CD8-positive, alpha-beta memory T cell (primary cell): ENCODE measurements around the gene BBIP1. TPM values are rescaled to one million over a fixed set of nuclear protein-coding genes. Genes with fewer than 3 reads are reported as not detected.

Experiments
- CTCF ChIA-PET: fragments of 350-600 bp; sonication (Branson Sonifier 250); formaldehyde crosslinking; loops from one replicate; lab custom pipeline; 2021; ENCODE audit warnings: antibody characterized with exemption; lab: Charles Lee
- POLR2A ChIA-PET: fragments of 350-600 bp; sonication (Branson Sonifier 250); formaldehyde crosslinking; loops from one replicate; lab custom pipeline; 2021; ENCODE audit warnings: antibody characterized with exemption; lab: Charles Lee
- DNase-seq, 5 donors: peaks; one replicate each; pipeline versions ENCODE4 v3.0.0 to v3.0.0-alpha.2; 2020 to 2022; ENCODE audit warnings: mixed read lengths in 1 of 5
- H3K27ac ChIP-seq: one replicate; pipeline ENCODE4 v1.7.0; 2013; ENCODE audit warnings: low read depth, mild to moderate bottlenecking, low read length, moderate library complexity
- H3K27me3 ChIP-seq: 2 replicates; pipeline ENCODE4 v1.7.0; 2013; ENCODE audit warnings: low read length, mild to moderate bottlenecking; ENCODE audit not compliant: insufficient read depth, poor library complexity, severe bottlenecking
- H3K36me3 ChIP-seq: 2 replicates; pipeline ENCODE4 v1.7.0; 2013; ENCODE audit warnings: mild to moderate bottlenecking, low read length, moderate library complexity; ENCODE audit not compliant: insufficient read depth
- H3K4me1 ChIP-seq: 2 replicates; pipeline ENCODE4 v1.7.0; 2013; ENCODE audit warnings: mild to moderate bottlenecking, low read length, moderate library complexity; ENCODE audit not compliant: insufficient read depth
- H3K4me3 ChIP-seq: 2 replicates; pipeline ENCODE4 v1.7.0; 2013; ENCODE audit warnings: mild to moderate bottlenecking, low read length
- H3K9me3 ChIP-seq: 2 replicates; pipeline ENCODE4 v1.7.0; 2013; ENCODE audit warnings: mild to moderate bottlenecking, low read length
- H3K27ac Mint-ChIP-seq, 8 donors: one replicate each; pipeline ENCODE4 v1.8.0; 2020 to 2021; ENCODE audit warnings: mixed read lengths in 8 of 8, mild to moderate bottlenecking in 6 of 8, inconsistent platforms in 3 of 8, moderate library complexity in 3 of 8
- H3K27me3 Mint-ChIP-seq, 2 donors: one replicate each; pipeline ENCODE4 v1.8.0; 2020 to 2021; ENCODE audit warnings: mixed read lengths in 2 of 2, mild to moderate bottlenecking in 1 of 2, moderate library complexity in 1 of 2
- H3K36me3 Mint-ChIP-seq, 3 donors: one replicate each; pipeline ENCODE4 v1.8.0; 2020 to 2021; ENCODE audit warnings: mixed read lengths in 3 of 3, inconsistent platforms in 1 of 3, mild to moderate bottlenecking in 1 of 3
- H3K4me1 Mint-ChIP-seq, 3 donors: one replicate each; pipeline ENCODE4 v1.8.0; 2020 to 2021; ENCODE audit warnings: mixed read lengths in 3 of 3, inconsistent platforms in 1 of 3, mild to moderate bottlenecking in 1 of 3
- H3K4me3 Mint-ChIP-seq, 7 donors: one replicate each; pipeline ENCODE4 v1.8.0; 2020 to 2021; ENCODE audit warnings: mixed read lengths in 7 of 7, mild to moderate bottlenecking in 6 of 7, moderate library complexity in 4 of 7, inconsistent platforms in 2 of 7
- H3K9me3 Mint-ChIP-seq, 5 donors: one replicate each; pipeline ENCODE4 v1.8.0; 2020 to 2022; ENCODE audit warnings: mixed read lengths in 5 of 5, mild to moderate bottlenecking in 3 of 5, moderate library complexity in 2 of 5, inconsistent platforms in 1 of 5
- polyA plus RNA-seq: library from polyadenylated mRNA; unstranded; fragments of 300-500 nt; fragmentation: Illumina TruSeq; gene quantifications from one replicate; pipeline ENCODE4 v1.2.3, GENCODE V29; 2021
- total RNA-seq, 2 experiments: library from RNA; stranded (reverse); gene quantifications; one replicate each; pipeline ENCODE4 v1.2.3, GENCODE V29; 2021

The BBIP1 gene
- total and polyA plus RNA-seq, 3 experiments from 2014 or later: 34.9 to 41.1 (median 36.4) TPM

- H3K27me3 ChIP-seq: no peaks in the 10 kb centered on the region
- H3K27ac ChIP-seq: peak overlapping the region; percentile 80
- H3K4me3 Mint-ChIP-seq: peak overlapping the region; percentile 62 to 91 (median 82)
- CTCF ChIA-PET: interaction anchor here (0.9 to 1.5 kb wide), 5 partner anchors 13 to 62 kb away, joined by 3 to 11 read pairs (median 3); no protein-coding TSS in a partner anchor
- POLR2A ChIA-PET: interaction anchor here (0.7 to 2.2 kb wide), 5 partner anchors 8 to 55 kb away, joined by 3 to 7 read pairs (median 4); no protein-coding TSS in a partner anchor
- no peaks in the 10 kb centered on the region for H3K36me3 ChIP-seq
- H3K4me1 ChIP-seq: peaks cover 98% of the 10 kb centered on the region
- peak overlapping the region; percentile 97 to 100 (median 98) for H3K27ac Mint-ChIP-seq
- no peaks in the 10 kb centered on the region for H3K9me3 Mint-ChIP-seq
- no peaks in the 10 kb centered on the region for H3K9me3 ChIP-seq
- no peak for DNase-seq
- peaks cover 98 to 100% (median 100%) of the 10 kb centered on the region in 3 donors for H3K4me1 Mint-ChIP-seq
- peaks cover 0 to 4% (median 2%) of the 10 kb centered on the region in 3 donors for H3K36me3 Mint-ChIP-seq
- peak overlapping the region; percentile 47 for H3K4me3 ChIP-seq
- peaks cover 0 to 1% of the 10 kb centered on the region in 2 donors for H3K27me3 Mint-ChIP-seq
These were observed 53.7 kb downstream of the BBIP1 start for GRCh38 chr10:110865186-110865808.

GRCh38 chr10:110864662-110865140 is 54.3 kb downstream of the BBIP1 start:
- peak; percentile 26 to 88 (median 80) for DNase-seq
- peak overlapping the region; percentile 47 for H3K4me3 ChIP-seq
- CTCF ChIA-PET: interaction anchor here (0.7 to 1.5 kb wide), 6 partner anchors 12 to 61 kb away, joined by 3 to 11 read pairs (median 3); partner anchors contain the start of gene SHOC2

DNA sequence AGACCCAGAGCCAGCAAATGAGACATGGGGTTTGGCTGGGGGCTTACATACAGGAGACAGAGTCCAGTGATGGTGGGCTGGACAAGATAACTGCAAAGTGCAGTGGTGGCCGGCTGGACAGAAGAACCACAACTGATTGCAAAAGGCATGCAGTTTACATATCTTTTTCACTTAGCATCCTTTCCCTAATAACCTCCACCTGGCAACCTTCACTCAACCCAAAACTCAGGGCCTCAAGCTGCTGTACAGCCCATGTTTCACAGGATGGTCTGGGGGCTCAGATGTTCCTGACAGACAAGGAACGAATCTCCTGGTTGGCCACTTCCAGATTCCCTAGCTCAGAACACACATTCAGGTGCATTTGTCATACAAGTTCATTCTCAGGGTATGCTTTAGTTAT is 55.0 kb downstream of the BBIP1 start:
- no peak for DNase-seq
- H3K36me3 Mint-ChIP-seq: peaks cover 0 to 2% (median 0%) of the 10 kb centered on the region in 3 donors
- peaks cover 96 to 100% (median 100%) of the 10 kb centered on the region in 3 donors for H3K4me1 Mint-ChIP-seq
- H3K27ac ChIP-seq: peak overlapping the region; percentile 80
- H3K9me3 Mint-ChIP-seq: no peaks in the 10 kb centered on the region
- no peaks in the 10 kb centered on the region for H3K27me3 Mint-ChIP-seq
- peaks cover 99% of the 10 kb centered on the region for H3K4me1 ChIP-seq
- CTCF ChIA-PET: interaction anchor here (0.9 to 1.5 kb wide), 3 partner anchors 13 to 61 kb away, joined by 3 to 11 read pairs (median 7); no protein-coding TSS in a partner anchor
- peak overlapping the region in 6 of 7 donors; percentile 78 to 84 (median 82) for H3K4me3 Mint-ChIP-seq
- no peaks in the 10 kb centered on the region for H3K36me3 ChIP-seq
- peak overlapping the region; percentile 27 for H3K4me3 ChIP-seq
- no peaks in the 10 kb centered on the region for H3K9me3 ChIP-seq
- peak overlapping the region; percentile 97 to 100 (median 98) for H3K27ac Mint-ChIP-seq
- POLR2A ChIA-PET: interaction anchor here (0.8 to 2.2 kb wide), 5 partner anchors 9 to 653 kb away, joined by 3 to 7 read pairs (median 4); no protein-coding TSS in a partner anchor
- H3K27me3 ChIP-seq: no peaks in the 10 kb centered on the region

More at GRCh38 chr10:110864662-110865140, 54.3 kb downstream of the BBIP1 start:
- Mint-ChIP-seq H3K4me1 (peaks cover 98 to 100% (median 100%) of the 10 kb centered on the region in 3 donors), H3K27ac (peak overlapping the region; percentile 97 to 100 (median 98)), H3K4me3 (peak overlapping the region; percentile 73 to 91 (median 82)), H3K36me3 (peaks cover 0 to 4% (median 4%) of the 10 kb centered on the region in 3 donors), H3K27me3 (peaks cover 0 to 1% of the 10 kb centered on the region in 2 donors), H3K9me3 (no peaks in the 10 kb centered on the region)
- POLR2A ChIA-PET: interaction anchor here (0.7 to 2.2 kb wide), 8 partner anchors 8 to 654 kb away, joined by 3 to 7 read pairs (median 4); no protein-coding TSS in a partner anchor
- Histone ChIP-seq H3K9me3 (no peaks in the 10 kb centered on the region), H3K27me3 (no peaks in the 10 kb centered on the region), H3K27ac (peak overlapping the region; percentile 80), H3K4me1 (peaks cover 98% of the 10 kb centered on the region), H3K36me3 (no peaks in the 10 kb centered on the region)

GRCh38 chr10:110863361-110863760 is 55.6 kb downstream of the BBIP1 start:
- CTCF ChIA-PET: no interaction called here
- peak overlapping the region in 3 of 7 donors; percentile 20 to 83 (median 78) for H3K4me3 Mint-ChIP-seq
- POLR2A ChIA-PET: interaction anchor here (1.0 kb wide), 1 partner anchor 653 kb away, joined by 5 read pairs; no protein-coding TSS in a partner anchor

GRCh38 chr10:110862961-110863360 is 56.0 kb downstream of the BBIP1 start:
- Mint-ChIP-seq H3K36me3 (peaks cover 0 to 2% (median 0%) of the 10 kb centered on the region in 3 donors), H3K4me1 (peaks cover 95 to 100% (median 99%) of the 10 kb centered on the region in 3 donors), H3K9me3 (no peaks in the 10 kb centered on the region), H3K4me3 (peak overlapping the region in 3 of 7 donors; percentile 16 to 83 (median 23)), H3K27ac (peak overlapping the region; percentile 97 to 100 (median 98)), H3K27me3 (no peaks in the 10 kb centered on the region)
- CTCF ChIA-PET: interaction anchor here (1.0 kb wide), 1 partner anchor 10 kb away, joined by 3 read pairs; no protein-coding TSS in a partner anchor
- Histone ChIP-seq H3K4me1 (peaks cover 99% of the 10 kb centered on the region), H3K9me3 (no peaks in the 10 kb centered on the region), H3K36me3 (no peaks in the 10 kb centered on the region), H3K4me3 (no peak overlapping the region), H3K27ac (no peak overlapping the region), H3K27me3 (no peaks in the 10 kb centered on the region)
- POLR2A ChIA-PET: interaction anchor here (0.7 to 1.0 kb wide), 3 partner anchors 9 to 19 kb away, joined by 3 read pairs; partner anchors contain the start of gene PDCD4
- DNase-seq: no peak

More at GRCh38 chr10:110863361-110863760, 55.6 kb downstream of the BBIP1 start:
- no peaks in the 10 kb centered on the region for H3K9me3 ChIP-seq
- peaks cover 99% of the 10 kb centered on the region for H3K4me1 ChIP-seq
- peak overlapping the region; percentile 27 for H3K4me3 ChIP-seq
- DNase-seq: no peak
- Mint-ChIP-seq H3K36me3 (peaks cover 0 to 2% (median 0%) of the 10 kb centered on the region in 3 donors), H3K4me1 (peaks cover 95 to 100% (median 99%) of the 10 kb centered on the region in 3 donors), H3K9me3 (no peaks in the 10 kb centered on the region), H3K27ac (peak overlapping the region; percentile 97 to 100 (median 98)), H3K27me3 (no peaks in the 10 kb centered on the region)
- no peaks in the 10 kb centered on the region for H3K36me3 ChIP-seq
- H3K27me3 ChIP-seq: no peaks in the 10 kb centered on the region
- H3K27ac ChIP-seq: no peak overlapping the region

- H3K4me3 Mint-ChIP-seq: peak overlapping the region in 3 of 7 donors; percentile 10 to 45 (median 13)
- H3K4me1 Mint-ChIP-seq: peaks cover 96 to 100% (median 99%) of the 10 kb centered on the region in 3 donors
- POLR2A ChIA-PET: interaction anchor here (0.7 to 5.3 kb wide), 4 partner anchors 9 to 19 kb away, joined by 3 to 54 read pairs (median 3); partner anchors contain the start of gene PDCD4
- CTCF ChIA-PET: interaction anchor here (1.0 to 3.8 kb wide), 3 partner anchors 9 to 59 kb away, joined by 3 to 22 read pairs (median 10); partner anchors contain the start of gene PDCD4
- Histone ChIP-seq H3K27me3 (no peaks in the 10 kb centered on the region), H3K4me1 (peaks cover 99% of the 10 kb centered on the region), H3K36me3 (no peaks in the 10 kb centered on the region), H3K4me3 (peak overlapping the region; percentile 2), H3K9me3 (no peaks in the 10 kb centered on the region), H3K27ac (no peak overlapping the region)
- peaks cover 0 to 2% (median 0%) of the 10 kb centered on the region in 3 donors for H3K36me3 Mint-ChIP-seq
- H3K27me3 Mint-ChIP-seq: no peaks in the 10 kb centered on the region
- H3K27ac Mint-ChIP-seq: peak overlapping the region; percentile 59 to 99 (median 98)
- DNase-seq: no peak
- no peaks in the 10 kb centered on the region for H3K9me3 Mint-ChIP-seq
These were observed 56.9 kb downstream of the BBIP1 start for GRCh38 chr10:110861930-110862649.

DNA sequence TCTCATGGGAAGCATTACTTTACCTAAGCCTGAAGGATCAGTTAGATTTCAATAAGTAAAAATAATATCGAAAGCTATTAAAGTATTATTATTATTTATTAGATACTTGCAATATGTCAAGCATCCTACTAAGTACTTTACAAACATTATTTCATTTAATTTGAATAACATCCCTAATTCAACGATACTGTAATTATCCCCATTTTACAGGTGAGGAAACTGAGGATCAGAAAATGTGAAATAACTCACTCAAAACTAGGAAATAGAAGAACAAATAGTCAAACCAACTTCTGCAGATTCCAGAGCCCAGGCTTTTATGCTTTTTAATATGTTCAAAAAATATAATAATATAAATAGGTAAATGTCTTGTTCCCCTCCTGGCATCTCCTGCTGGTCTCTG is 57.5 kb downstream of the BBIP1 start:
- no peak for DNase-seq
- Mint-ChIP-seq H3K4me1 (peaks cover 91 to 95% (median 93%) of the 10 kb centered on the region in 3 donors), H3K27me3 (no peaks in the 10 kb centered on the region), H3K9me3 (no peaks in the 10 kb centered on the region), H3K4me3 (peak overlapping the region in 4 of 7 donors; percentile 12 to 78 (median 47)), H3K27ac (peak overlapping the region; percentile 89 to 99 (median 98)), H3K36me3 (peaks cover 0 to 2% (median 0%) of the 10 kb centered on the region in 3 donors)
- Histone ChIP-seq H3K9me3 (no peaks in the 10 kb centered on the region), H3K27me3 (no peaks in the 10 kb centered on the region), H3K36me3 (no peaks in the 10 kb centered on the region), H3K4me3 (peak overlapping the region; percentile 20), H3K4me1 (peaks cover 94% of the 10 kb centered on the region), H3K27ac (no peak overlapping the region)
- ChIA-PET POLR2A (interaction anchor here (0.7 to 5.3 kb wide), 6 partner anchors 9 to 1586 kb away, joined by 3 to 54 read pairs (median 4); partner anchors contain the start of genes PDCD4, VTI1A and ZDHHC6), CTCF (interaction anchor here (0.9 to 3.8 kb wide), 6 partner anchors 8 to 58 kb away, joined by 3 to 22 read pairs (median 6); partner anchors contain the start of gene PDCD4)
